ENCODE measurements around the gene UBE2QL1.
A peak's percentile ranks its signal among the peaks of the same experiment; 100 is the strongest.

The UBE2QL1 gene, protein sequence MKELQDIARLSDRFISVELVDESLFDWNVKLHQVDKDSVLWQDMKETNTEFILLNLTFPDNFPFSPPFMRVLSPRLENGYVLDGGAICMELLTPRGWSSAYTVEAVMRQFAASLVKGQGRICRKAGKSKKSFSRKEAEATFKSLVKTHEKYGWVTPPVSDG

GRCh38 chr5:6448622-6449464 is at the start of gene UBE2QL1:
TSS of gene UBE2QL1 (plus strand) at chr5:6448859. CDS start at chr5:6448894, 35 bp downstream.
- peak; percentile 53 for DNase-seq

DNA sequence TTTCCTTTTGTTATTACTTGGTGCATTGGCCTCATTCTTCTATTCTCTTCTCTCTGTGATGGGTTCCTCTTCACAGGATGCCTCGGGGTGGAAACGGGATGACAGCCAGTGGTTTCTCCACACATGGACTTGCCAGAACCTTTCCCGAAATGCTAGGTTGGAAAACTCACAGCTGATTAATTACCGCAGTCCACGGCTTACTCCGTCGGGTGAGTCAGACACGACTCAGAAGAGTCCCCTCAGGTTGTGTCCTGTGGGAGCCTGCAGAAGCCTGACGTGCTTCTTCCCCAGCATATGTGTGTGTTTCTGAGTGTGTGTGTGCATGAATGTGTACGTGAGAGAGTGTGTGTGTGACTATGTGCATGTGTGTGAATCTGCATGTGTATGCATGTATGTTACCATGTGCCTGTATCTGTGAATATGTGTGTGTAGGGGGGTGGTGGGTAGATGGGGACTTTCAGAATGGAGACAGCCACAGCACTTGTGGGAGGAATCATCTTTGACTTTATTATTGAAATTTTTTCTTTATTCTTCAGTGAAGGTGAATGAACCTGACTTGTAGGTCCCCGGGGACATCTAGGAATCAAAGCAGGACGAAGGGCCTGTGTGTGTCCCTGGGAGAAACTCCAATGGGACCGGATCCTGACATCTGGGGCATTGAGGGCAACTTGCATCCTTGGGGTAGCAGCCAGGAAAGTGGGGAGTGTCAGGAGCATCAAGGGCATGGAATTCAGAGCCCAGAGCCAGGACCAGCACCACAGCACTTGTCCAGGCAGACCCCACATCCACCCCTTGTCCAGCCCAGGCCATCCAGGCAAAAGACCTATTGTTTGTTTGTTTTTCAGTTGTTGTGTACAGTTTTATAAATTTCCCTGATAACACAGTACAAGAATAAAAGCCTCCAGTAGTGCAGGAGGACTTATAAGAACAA is 48.4 kb upstream of the UBE2QL1 start:
- DNase-seq, result peak; percentile 16

DNA sequence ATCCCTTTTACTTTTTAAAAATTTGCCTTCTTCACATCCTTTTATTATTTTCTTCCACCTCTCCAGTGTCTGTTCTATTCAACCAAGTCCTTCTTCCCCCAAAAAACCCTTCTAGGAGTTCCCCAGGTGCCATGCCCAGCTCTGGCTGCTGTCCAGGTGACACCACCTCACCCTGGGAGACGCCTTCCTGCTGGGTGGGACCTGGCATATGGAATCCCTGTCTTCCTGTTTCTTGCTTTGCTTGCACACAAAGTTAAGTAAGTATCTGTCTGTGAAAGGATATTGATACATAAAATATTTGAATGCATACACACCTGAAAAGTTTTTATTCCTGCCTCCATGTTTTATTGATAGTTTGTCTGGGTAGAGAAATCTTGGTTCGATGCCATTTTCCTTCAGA is 47.2 kb upstream of the UBE2QL1 start:
- DNase-seq, result no peak

DNA sequence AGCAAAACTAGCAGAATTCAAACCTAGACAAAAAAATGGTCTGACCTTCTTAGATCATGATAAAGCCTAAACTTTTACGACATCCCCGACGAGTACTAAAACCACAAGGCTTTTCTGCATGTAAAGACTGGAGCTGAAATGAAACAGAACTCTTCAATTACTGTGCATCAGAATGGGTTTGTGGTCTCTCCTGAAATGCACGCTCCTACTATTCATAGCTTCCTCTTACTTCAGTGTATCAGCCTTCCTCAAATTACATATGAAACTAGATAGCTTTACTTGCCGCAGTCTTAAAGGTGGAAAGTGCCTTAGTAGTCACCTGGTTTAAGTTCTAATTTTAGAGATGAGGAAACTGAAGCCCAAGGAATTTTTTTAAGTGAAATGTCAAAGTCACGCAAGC is 45.7 kb upstream of the UBE2QL1 start:
- no peak for DNase-seq

DNA sequence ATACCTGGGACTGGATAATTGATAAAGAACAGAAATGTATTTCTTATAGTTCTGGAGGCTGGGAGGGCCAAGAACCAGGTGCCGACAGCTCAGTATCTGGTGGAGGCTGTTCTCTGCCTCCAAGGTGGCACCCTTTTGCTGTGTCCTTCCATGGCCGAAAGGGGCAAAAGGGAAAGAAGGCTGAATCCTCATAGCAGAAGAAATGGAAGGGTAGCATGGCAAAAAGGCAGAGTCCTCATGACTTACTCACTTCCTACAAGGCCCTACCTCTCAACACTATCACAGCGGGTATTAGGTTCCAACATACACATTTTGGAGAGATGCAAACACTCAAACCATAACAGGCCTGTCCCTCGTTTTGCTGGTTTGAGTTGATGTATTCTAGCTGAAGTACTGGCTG is 45.2 kb upstream of the UBE2QL1 start:
- no peak for DNase-seq

DNA sequence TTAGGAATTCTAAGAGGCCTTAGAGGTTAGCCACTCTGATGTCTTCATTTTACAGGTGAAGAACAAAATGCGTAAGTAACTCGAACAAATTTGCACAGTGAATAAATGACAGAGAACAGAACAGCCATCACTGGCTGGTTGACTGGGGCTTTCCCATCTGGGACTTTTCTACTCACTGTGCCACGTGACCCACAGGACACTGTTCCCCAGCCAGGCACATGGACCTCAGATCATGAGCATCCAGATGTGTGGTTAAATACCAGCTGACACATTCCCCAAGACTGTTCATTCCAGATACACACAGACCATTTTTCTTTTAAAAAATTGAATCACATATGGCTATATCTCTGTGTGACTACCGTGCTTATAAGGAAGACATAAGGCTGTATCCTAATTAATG is 44.5 kb upstream of the UBE2QL1 start:
- no peak for DNase-seq

- DNase-seq, result no peak
Measured at GRCh38 chr5:6405591-6405990, 43.1 kb upstream of the UBE2QL1 start.

DNA sequence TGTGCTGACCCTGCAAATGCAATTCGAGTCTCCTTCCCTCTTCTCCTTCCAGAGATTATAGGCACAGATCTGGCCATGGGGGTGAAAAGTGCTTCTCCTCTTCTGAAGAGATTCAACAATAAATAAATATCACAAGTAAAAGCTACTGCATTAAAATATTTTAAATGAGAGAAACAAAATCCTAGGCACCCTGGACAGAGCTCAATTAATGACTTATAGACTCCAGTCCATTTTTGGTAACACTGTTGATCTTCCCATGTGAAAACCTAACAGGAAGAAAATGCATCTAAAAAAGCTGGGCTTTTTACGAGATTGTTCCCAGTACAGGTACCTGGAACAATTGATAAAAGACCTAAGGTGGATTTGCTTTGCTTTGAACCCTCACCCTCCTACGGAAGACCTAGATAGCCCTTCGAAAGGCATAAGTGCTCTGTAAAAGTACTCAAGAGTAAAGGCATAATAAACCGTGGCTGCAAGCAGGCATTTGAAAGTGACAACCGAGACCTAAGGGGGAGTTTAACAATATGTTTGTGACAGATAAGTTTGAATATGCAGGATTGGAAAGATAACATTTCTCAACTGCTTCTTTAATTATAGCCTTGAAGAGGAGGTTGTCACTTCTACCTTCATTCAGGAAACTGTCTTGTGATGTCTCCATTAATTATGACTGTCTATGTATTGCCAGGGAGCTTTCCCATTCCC is 41.0 kb upstream of the UBE2QL1 start:
- DNase-seq, result no peak

DNA sequence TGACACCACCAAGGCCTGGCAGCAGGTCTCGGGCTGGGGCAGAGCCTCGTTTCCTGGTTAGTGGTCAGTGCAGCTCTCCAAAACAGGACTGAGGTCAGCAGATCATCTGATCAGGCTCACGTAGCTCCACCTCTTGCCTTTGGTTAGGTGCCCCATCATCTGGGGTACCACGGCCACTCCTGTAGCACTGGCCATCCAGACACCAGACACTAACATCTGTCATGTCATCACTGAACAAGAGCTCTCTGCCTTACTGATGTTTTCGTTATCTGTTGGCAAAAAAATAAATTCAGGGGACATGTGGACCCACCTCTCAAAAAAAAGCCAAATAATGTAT is 40.4 kb upstream of the UBE2QL1 start:
- no peak for DNase-seq

DNA sequence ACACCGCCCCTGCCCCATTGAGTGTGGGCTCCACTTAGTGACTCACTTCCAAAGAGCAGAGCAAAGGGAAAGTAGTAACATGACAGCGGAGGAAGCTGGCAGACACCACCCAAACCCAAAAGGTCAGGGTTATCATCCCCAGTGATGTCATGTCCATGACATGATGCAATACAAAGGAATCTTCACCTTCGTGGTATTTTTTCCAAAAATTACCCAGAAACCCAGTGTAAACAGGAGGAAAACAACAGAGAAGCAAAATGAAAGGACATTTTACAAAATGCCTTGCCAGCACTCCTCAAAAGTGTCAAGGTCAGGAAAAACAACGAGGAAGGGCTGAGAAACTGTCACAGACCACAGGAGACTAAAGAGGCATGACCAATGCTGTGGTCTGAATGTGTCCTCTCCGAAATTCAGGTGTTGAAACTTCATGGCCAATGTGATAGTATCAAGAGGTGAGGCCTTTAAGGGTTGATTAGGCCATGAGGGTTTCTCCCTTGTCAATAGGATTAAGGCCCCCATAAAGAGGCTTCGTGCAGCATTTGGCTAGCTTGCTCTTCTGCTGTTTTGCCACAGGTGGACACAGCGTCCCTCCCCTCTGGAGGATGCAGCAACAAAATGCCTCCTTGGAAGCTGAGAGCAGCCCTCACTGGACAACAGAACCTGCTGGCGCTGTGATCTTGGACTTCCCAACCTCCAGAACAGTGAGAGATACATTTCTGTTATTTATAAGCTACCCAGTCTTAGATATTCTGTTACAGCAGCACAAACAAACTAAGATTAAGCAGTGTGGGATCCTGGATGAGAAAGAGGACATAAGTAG is 39.8 kb upstream of the UBE2QL1 start:
- DNase-seq, result no peak

GRCh38 chr5:6410421-6410820 is 38.2 kb upstream of the UBE2QL1 start:
- DNase-seq, result no peak

- no peak for DNase-seq
Measured at GRCh38 chr5:6411141-6411540, 37.5 kb upstream of the UBE2QL1 start.

- no peak for DNase-seq
Measured at GRCh38 chr5:6412811-6413210, 35.8 kb upstream of the UBE2QL1 start.

DNA sequence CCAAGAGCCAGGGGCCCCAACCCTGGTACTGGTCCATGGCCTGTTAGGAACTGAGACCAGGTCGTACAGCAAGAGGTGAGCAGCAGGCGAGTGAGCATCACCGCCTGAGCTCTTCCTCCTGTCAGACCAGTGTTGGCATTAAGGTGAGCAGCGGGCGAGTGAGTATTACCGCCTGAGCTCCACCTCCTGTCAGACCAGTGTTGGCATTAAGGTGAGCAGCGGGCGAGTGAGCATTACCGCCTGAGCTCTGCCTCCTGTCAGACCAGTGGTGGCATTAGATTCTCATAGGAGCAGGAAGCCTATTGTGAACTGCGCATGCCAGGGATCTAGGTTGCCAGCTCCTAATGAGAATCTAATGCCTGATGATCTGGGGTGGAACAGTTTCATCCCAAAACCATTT is 31.0 kb upstream of the UBE2QL1 start:
- DNase-seq, result no peak

GRCh38 chr5:6418679-6419276 is 29.9 kb upstream of the UBE2QL1 start:
- no peak for DNase-seq

DNA sequence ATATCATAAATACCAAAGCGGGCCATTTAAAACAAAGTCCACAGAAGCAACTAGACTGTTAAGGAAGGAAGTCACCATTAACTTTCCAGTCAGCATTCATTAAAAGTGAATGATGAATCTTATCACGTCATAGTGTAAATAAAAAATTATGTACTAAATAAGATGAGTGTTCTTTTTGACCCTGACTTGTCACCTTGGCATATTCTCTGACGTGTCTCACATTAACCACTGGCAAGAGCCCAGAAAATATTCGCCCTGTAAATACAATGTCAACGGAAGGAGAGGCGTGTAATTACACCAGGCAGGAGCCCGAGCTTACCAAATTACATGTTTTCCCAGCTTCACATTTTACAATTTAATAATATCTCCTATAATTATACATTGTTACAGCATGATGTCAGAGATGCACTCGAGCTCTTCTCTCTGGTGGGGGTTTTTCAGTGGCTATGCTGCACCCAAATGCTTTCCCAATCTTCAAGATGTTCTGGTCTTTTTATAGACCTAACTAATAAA is 29.3 kb upstream of the UBE2QL1 start:
- no peak for DNase-seq

GRCh38 chr5:6423327-6424109 is 25.1 kb upstream of the UBE2QL1 start:
- DNase-seq, result no peak

- no peak for DNase-seq
Measured at GRCh38 chr5:6424110-6424659, 24.5 kb upstream of the UBE2QL1 start.

GRCh38 chr5:6424700-6425099 is 24.0 kb upstream of the UBE2QL1 start:
- DNase-seq, result no peak

GRCh38 chr5:6427694-6428093 is 21.0 kb upstream of the UBE2QL1 start:
- DNase-seq, result no peak

Measured in right forelimb (tissue), 1 donor.